HG03175 (cell line): ENCODE data around the gene ACSS2.

ENCODE experiments used
- ATAC-seq: cut with Tn5 transposase; IDR thresholded peaks from one replicate; pipeline ENCODE4 v1.9.1; 2021; ENCODE audit warnings: mild to moderate bottlenecking, moderate library complexity; ENCODE audit not compliant: unreplicated experiment

ACSS2 gene, protein sequence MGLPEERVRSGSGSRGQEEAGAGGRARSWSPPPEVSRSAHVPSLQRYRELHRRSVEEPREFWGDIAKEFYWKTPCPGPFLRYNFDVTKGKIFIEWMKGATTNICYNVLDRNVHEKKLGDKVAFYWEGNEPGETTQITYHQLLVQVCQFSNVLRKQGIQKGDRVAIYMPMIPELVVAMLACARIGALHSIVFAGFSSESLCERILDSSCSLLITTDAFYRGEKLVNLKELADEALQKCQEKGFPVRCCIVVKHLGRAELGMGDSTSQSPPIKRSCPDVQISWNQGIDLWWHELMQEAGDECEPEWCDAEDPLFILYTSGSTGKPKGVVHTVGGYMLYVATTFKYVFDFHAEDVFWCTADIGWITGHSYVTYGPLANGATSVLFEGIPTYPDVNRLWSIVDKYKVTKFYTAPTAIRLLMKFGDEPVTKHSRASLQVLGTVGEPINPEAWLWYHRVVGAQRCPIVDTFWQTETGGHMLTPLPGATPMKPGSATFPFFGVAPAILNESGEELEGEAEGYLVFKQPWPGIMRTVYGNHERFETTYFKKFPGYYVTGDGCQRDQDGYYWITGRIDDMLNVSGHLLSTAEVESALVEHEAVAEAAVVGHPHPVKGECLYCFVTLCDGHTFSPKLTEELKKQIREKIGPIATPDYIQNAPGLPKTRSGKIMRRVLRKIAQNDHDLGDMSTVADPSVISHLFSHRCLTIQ

DNA sequence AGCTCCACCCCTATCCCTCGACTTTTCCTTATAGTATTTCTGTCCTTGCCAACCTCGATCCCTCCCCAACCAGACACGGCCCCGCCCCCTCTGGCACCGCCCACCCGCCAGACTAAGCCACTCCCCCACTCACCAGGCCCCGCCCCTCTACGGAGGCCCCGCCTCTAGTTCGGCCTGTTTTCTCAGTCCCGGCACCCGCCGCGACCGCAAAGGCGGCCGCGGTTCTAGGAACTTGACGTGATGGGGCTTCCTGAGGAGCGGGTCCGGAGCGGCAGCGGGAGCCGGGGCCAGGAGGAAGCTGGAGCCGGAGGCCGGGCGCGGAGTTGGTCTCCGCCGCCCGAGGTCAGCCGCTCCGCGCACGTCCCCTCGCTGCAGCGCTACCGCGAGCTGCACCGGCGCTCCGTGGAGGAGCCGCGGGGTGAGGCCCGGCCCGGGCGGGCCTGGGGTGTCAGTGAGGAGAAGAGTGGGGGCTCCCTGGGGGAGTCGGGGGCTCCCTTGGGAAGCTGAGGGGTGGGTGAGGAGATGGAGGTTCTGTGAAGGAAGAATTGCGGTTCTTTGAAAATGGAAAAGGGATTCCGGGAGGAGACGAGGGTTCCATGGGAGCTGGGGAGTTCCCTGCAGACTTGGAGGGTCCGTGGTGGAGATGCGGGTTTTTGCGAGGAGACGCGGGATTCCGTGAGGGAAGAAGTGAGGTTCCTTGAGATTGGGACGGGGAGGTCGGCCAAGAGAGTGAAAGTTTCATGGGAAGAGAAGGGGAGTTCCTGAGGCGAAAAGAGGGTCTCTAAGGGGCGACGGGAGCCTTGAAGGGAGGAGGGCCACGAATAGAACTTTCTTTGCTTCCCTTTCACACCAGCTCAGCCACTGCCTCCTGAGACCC, at the start of gene ACSS2:
ACSS2 (plus strand) TSS at position 207 of the 877 bp plus-strand sequence; CDS start at position 241, 34 bp downstream.
- peak; percentile 33 for ATAC-seq

DNA sequence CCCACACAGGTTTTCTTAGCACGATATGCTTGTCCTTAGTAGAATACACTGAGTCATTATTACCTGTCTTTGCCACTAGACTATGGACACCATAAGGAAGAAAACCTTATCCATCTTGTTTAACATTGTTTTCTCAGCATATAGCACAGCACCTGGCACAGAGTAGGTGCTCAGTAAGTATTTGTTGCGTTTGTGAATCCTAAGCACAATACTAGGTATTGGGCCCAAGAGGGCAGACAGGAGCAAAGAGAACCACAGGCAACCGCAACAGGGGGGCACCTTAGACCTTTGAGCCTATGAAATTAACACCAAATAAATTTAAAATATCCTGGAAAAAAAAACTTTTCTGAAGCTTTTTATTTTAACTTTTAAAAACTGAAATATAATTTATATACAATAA, 47.2 kb upstream of the ACSS2 start:
- ATAC-seq = no peak

DNA sequence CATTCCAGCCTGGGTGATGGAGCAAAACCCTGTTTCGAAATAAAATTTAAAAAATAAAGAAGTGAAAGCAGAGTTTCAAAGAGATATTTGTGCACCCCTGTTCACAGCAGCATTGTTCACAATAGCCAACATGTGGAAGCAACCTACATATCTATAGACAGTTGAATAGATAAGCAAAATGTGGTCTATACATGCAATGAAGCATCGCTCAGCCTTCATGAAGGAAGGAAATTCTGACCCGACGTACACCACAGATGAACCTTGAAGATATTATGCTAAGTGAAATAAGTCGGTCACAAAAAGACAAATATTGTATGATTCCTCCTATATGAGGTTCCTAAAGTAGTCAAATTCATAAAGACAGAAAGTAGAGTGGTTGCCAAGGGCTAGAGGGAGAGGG, 44.5 kb upstream of the ACSS2 start:
- no peak for ATAC-seq

DNA sequence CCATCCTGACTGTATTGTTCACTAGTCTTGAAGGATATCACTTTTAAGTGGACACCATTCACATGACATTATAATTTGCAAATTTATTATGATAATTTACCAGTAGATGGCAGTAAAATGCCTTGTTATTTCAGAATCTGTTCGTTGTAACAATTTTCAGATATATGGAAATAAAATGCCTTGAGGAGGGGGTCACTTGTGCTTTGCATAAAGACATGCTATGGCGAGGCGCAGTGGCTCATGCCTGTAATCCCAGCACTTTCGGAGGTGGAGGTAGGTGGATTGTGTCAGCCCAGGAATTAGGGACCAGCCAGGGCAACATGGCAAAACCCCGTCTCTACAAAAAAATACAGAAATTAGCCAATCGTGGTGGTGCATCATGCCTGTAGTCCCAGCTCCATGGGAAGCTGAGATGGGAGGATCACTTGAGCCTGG, 41.9 kb upstream of the ACSS2 start:
- ATAC-seq = no peak

DNA sequence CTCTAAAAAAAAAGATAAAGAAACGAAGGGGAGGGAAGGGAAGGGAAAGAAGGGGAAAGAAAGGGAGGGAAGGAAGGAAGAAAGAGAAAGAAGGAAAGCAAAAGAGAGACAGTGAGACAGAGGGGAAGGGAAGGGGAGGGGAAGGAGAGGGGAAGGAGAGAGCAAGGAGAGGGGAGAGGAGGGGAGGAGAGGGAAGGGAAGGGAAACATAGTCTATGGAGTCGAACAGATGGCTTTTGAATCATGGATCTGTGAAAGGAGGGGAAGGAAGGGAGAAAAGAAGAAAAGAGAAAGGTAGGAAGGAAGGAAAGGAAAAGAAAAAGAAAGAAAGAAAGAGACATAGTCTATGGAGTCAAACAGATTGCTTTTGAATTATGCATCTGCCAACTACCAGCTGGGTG, 34.3 kb upstream of the ACSS2 start:
- ATAC-seq = no peak

DNA sequence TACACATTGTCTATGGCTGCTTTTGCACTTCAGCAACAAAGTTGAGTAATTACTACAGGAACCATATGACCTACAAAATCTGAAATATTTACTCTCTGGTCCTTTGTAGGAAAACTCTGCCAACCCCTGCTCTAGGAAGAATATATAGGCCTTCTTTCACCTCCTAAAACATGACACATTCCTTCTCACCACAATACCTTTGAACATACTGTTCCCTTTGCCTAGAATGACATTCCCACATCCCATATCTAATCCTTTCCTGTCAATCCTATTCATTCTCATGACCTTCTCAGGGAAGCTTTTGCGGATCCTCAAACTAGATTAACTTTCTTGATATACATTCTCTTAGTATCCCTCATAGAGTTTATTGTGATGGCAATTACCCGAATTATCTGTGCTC, 33.0 kb upstream of the ACSS2 start:
- no peak for ATAC-seq

DNA sequence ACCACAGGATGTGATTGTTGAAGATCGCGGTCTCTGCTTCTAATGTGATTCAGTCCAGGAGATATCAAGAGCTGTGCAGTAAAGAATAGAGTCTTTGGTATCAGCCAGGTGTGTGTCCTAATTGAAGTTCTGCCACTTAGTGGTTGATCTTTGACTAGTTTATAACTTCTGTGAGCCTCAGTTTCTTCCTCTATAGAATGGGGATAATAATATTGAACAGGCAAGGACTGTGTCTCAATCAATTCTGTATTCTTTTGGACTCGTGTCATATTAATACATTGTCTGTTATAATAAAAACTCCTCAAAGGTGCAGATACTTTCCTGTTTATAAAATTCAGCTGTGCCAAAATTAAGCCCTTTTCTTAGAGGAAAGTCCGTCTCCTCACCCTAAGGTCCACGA, 27.8 kb upstream of the ACSS2 start:
- no peak for ATAC-seq

DNA sequence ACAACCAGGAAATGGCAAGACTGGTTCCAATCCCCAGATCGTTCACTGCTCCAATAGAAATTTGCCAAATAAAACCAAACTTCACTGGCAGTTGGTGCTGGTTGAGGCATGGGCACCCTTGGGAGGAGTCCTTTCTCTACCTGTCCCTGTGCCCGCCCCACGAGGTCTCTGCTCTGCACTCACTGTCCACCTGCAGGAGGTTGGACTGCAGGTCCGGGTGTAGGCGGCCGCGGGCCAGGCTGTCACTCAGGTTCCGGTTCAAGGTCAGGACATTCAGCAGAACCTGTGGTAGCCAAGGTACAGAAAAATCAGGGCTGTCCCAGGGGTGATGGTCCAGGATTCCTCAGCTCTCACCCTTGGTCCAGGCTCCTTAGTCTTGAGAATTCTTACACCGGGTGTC, 26.6 kb upstream of the ACSS2 start:
- ATAC-seq = no peak

DNA sequence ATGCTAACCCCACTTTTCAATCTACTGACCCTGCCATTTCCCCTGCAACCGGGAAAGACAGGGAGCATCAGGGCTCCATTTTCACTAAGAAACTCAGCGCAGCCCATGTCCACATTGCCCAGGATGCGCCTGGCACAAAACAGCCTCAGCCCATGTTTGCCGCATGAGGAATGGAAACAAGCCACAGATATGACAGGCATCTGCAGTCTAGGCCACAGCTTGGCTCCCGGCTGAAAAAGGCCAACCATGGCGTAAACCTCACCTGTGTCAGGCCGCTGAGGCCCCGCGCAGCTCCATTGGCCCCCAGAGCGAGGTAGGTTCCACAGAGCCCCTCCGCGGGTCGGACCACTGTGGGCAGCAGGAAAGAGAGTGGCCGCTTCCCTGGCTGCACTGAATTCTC, 25.4 kb upstream of the ACSS2 start:
- no peak for ATAC-seq

DNA sequence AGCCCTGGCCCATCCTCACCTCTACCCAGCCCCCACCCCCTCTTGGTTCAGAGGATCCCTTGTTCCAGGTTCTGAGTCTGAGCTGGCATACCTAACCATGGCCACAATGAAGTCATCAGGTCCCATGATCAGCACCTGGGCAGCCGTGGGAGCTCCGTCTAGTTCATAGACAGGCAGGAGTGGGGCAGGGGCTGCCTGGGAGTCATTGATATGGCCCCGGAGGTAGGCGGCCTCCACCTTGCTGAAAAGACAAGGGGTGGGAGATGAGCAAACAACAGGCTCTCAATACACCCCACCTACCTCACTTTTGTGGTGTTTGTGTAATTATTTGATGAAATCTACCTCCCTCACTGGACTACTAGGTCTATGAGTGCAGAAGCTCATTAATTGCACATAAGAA, 24.1 kb upstream of the ACSS2 start:
- ATAC-seq = no peak

DNA sequence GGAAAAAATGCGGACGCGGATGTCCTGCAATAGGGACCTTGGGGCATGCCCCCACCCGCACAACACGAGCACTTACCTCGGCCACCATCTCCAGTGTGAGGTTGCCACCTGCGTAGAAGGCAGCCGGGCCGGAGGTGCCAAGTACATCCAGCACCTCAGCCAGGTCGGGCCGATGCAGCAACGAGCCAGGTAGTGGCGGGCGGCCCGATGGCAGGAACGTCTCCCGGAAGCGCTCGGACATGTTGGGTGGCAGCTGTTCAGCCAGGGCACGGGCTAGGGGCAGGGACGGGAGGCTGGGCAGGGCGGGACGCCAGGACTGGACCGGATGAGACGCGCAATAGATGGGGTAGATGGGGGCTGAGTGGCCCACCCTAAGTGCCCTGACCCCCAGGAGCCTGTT, 17.0 kb upstream of the ACSS2 start:
- ATAC-seq = no peak

DNA sequence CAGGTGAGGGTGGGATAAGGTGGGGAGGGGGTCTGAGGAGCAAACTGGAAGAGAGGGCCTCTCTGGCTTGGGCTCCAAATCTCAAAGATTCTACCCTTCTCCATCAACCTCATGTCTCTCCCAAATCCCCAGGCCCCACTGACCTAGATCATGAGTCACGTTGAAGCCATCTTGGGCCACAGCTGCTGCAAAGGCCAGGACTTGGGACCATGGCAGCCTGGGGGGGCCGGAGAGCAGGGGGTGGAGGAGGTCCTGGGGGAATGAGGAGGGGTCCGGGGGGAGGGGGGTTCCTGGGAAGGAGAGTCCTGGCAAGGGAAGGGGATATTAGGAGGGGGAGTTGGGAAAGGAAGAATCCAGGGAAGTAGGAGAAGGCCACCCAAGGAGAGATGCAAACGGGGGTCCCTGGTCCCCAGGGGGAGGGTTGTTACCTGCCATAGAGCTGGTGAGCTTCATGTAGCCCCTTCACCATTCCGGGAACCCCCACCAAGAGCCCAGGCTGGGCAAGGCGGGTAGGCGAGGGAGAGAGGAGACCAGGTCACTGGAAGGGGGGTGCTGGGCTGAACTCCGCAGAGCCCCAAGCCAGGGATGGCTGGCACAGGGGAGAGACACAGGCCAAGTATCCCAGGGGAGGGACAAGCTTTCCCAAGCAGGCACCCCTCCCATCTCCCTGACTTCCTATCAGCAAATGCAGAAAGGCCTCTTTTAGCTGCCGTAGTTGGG, 16.4 kb upstream of the ACSS2 start:
- ATAC-seq = no peak

DNA sequence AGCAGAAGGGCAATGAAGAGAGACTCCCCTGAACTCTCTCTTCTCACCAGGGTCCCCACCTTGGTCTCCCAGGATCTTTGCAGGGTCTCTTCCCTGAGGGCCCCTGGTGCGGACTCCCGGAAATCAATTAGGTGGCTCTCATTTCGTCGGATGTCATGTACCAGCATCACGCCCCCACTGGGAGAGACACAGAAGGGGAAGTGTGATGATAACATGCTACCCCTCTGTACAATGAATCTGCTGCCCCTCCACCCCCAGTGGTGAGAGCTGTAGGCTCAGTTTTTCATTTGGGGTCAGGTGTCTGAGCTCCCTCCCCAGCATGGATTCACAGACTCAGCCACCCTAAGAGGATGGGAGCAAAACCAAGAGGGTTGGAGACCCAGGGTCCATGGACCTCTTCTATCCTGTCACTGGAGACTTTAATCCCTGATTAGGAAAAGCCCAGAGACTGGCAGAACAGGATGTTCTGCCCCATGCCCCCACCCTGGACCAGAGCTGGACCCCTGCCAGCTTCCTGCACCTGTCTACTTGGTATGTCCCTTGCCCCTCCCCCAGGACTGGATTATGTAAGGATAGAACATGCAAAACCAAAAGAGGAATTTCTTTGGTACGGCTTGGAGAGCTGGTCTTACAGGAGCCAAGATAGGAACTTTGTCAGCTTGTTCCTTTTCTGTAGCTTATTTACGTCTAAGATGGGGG, 14.9 kb upstream of the ACSS2 start:
- no peak for ATAC-seq

DNA sequence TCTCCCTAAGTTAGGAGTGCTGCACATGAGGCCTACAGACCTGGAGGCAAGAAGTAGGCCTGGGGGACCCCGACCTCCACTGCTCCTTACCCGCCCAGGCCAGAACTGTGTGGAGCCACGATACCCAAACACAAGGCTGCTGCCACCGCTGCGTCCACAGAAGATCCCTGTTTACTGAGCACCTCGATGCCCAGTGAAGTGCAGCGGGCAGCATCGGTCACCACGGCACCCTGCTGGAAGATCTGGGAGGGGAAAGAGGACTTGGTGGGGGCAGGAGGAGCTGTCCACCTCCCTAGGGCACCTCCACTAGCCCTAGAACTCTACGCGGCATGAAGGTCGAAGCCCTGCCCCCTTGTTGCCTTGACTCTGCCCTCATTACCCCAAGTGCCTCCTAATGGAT, 13.7 kb upstream of the ACSS2 start:
- no peak for ATAC-seq

DNA sequence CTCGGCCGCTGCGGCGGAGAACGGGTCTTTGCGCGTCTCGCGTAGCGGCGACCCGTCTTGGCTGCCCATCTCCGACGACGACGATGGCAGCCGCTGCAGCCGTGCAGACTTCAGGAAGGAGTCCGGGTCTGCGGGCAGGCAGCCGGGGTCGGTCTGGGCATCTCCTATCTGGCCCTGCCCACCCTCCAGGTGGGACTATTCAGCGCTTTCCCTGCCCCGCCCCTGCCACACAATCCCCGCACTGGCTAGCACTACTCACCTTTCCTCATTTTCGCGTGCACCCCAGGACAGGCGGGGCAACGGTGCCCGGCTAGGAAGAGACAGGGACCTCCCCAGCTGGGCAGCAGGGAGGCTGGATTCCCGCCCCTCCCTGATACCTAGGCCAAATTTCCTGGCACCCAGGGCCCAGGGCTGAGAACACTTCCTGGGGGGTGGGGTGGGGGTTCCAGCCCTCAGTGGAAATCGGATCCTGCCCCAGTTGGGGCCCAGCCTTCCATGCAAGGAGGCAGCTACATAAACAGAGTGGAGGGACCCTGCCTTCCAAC, 12.9 kb upstream of the ACSS2 start:
- no peak for ATAC-seq

DNA sequence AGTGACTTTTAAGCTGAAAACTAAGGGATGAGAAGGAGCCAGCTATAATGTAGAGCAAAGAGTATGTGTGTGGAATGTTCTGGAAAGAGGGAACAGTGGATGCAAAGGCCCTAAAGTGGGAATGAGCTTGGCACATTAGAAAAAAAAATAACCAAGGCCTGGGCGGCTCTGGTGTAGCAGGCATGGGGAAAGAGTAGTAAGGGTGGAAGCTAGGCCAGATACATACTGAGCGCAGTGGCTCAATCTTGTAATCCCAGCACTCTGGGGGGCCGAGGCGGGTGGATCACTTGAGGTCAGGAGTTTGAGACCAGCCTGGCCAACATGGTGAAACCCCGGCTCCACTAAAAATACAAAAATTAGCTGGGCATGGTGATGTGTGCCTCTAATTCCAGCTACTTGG, 12.2 kb upstream of the ACSS2 start:
- ATAC-seq = no peak

DNA sequence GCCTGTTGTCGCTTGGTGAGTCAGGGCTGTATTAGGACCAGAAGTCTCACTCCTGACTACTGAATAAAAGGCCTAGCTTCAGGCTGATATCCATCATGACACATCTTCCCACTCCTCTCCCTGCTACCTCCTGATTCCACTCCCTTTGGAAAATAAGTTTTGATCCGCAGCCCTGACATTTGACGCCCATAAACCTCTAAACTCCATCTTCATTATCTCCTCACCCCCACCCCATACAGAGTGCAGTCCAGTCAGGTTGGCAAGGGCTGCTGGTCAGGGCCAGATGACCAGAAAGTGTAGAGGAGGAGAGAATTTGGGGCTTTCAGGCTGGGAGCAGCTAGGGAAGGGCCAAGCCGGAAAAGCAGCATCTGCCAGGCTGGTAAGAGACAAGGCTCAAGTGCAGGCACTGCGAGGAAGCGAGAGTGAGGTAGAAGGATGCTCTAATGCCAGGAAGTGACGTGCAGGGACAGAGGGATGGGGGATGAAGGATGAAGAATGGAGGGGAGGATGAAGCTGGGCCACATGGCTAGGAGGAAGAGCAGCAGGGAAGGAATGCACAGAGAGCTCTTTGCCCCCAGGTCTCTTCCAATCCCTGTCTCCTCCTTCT, 5.0 kb upstream of the ACSS2 start:
- ATAC-seq = no peak

DNA sequence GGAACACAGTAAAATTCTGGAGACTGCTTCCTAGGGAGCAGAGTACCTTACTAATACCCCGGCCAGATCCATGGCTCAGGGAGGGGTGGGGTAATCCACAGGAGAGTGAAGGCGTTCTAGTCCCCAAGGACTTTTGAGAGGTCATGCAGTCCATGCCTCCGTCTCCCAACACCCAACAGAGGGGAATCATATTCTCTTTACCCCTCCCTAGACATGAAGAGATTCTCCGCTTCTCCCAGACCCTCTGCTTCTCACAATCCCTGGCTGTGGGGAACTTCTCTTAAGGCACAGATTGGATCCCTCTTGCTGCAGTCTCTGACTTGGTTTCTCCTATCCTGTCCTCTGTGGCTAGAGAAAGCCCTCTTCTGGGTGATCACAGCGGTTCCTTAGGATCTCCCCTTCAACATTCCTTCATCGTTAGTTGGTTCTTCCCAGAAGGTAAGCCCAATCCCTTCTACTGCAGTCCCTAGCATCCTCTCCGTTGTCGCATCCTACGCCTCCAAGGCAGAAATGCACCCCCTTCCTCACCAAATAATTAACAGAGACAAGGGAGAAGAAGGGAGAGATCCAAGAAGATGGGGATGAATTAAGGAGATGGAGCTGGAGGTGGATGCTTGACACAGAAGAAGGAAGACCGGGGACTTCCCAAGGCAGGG, 4.3 kb upstream of the ACSS2 start:
- ATAC-seq = no peak

DNA sequence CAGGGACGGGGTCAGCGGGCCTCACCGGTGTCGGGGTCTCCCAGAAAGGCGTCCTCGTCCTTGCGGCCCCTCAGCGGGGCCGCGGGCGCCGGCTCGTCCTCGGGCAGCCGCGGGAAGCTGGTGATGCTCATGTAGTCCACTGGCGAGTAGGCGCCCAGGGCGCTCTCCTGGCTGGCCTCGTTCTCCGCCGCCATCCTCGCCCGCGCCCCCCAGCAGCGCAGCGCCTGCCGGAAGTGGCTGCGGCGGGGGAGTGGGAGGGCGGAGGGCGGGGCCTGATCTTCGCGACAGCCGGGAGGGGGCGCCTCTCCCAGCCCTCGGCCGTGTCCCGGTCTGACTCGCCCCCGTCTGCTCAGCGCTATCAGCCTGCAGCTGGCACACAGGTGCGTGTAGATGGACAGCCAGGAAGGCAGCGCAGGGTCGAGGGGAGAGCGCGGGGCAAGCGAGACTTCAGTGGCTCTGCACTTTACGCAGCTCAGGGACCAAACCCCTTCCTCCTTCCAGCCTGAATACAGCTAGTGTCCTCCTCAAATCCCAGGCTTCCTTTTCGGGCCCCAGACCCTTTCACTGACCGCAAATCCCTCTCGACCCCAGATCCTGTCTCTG, 3.7 kb upstream of the ACSS2 start, which contains the start of gene GGT7:
GGT7 (minus strand) TSS at position 235 of the 603 bp plus-strand sequence; CDS start at position 194, 41 bp downstream.
- peak; percentile 49 for ATAC-seq
